Inferior parietal cortex (tissue), 1 donor: ENCODE results near the gene TMEM81.

Experiments used
- DNase-seq: peaks from one replicate; pipeline ENCODE4 v3.0.0-alpha.2; 2016; ENCODE audit errors: extremely low spot score

The TMEM81 gene

GRCh38 chr1:205058853-205059252, 25.4 kb downstream of the TMEM81 start:
- DNase-seq: no peak

- DNase-seq: no peak
Observed at GRCh38 chr1:205057808-205058575, 26.3 kb downstream of the TMEM81 start.

GRCh38 chr1:205056956-205057568, 27.2 kb downstream of the TMEM81 start:
- DNase-seq: no peak

GRCh38 chr1:205056188-205056611, 28.1 kb downstream of the TMEM81 start:
- DNase-seq: no peak

- DNase-seq: no peak
Observed at GRCh38 chr1:205054013-205054412, 30.2 kb downstream of the TMEM81 start.

GRCh38 chr1:205053296-205053695, 31.0 kb downstream of the TMEM81 start:
- no peak for DNase-seq

GRCh38 chr1:205052690-205053089, 31.6 kb downstream of the TMEM81 start:
- DNase-seq: no peak

GRCh38 chr1:205049479-205049878, 34.8 kb downstream of the TMEM81 start:
- DNase-seq: no peak

GRCh38 chr1:205048382-205048781, 35.9 kb downstream of the TMEM81 start:
- peak; percentile 73 for DNase-seq

- DNase-seq: peak; percentile 50
Observed at GRCh38 chr1:205047764-205048231, 36.5 kb downstream of the TMEM81 start.

- peak; percentile 58 for DNase-seq
Observed at GRCh38 chr1:205046870-205047269, 37.4 kb downstream of the TMEM81 start.

GRCh38 chr1:205045146-205045545, 39.1 kb downstream of the TMEM81 start:
- peak; percentile 37 for DNase-seq

GRCh38 chr1:205044741-205045140, 39.5 kb downstream of the TMEM81 start:
- no peak for DNase-seq

GRCh38 chr1:205043866-205044265, 40.4 kb downstream of the TMEM81 start:
- no peak for DNase-seq

GRCh38 chr1:205042911-205043806, 41.1 kb downstream of the TMEM81 start, which contains the start of gene CNTN2:
CNTN2 (plus strand) TSS chr1:205043212; CDS start chr1:205053186, 9,974 bp downstream.
- peak; percentile 79 for DNase-seq

GRCh38 chr1:205041998-205042910, 42.0 kb downstream of the TMEM81 start:
- DNase-seq: peak; percentile 41

- no peak for DNase-seq
Observed at GRCh38 chr1:205041001-205041715, 43.1 kb downstream of the TMEM81 start.

- DNase-seq: no peak
Observed at GRCh38 chr1:205038132-205038786, 46.0 kb downstream of the TMEM81 start.

GRCh38 chr1:205037539-205037938, 46.7 kb downstream of the TMEM81 start:
- no peak for DNase-seq
